ENCODE results near the gene DPP6. TPM values are rescaled to one million over a fixed set of nuclear protein-coding genes. Genes with fewer than 3 reads are reported as not detected.

DPP6 gene
- total and polyA plus RNA-seq, 2 of the 8 experiments (the other 6 are each of a cell fraction or from before 2014, with no cell fraction given) = 4.7 to 6.8 TPM

GRCh38 chr7:154855366-154855765 lies 803.2 kb downstream of the DPP6 start:
- Histone ChIP-seq H4K5ac (ENCODE audit: insufficient read length, low read depth, low read length) (no peak overlapping the region), H2BK5ac (ENCODE audit: low read depth, low read length) (no peak overlapping the region), H3K56ac (replicated peaks; ENCODE audit: insufficient read length, low read depth, low read length) (no peak overlapping the region), H3K27me3 (replicated peaks in 1 of 4; ENCODE audit: control insufficient read depth in 3 of 4, extremely low read depth in 1 of 4, insufficient read depth in 3 of 4, low read length in 3 of 4) (no peaks in the 10 kb centered on the region; a peak in 1 of 7 replicates), H4K8ac (ENCODE audit: extremely low read depth, insufficient read depth, low read length) (no peak overlapping the region), H3K79me2 (ENCODE audit: control insufficient read depth in 1 of 2, insufficient read depth in 2 of 2, low read length in 2 of 2) (no peaks in the 10 kb centered on the region), H2BK20ac (ENCODE audit: low read length) (no peak overlapping the region), H3K27ac (ENCODE audit: low read depth, low read length) (no peak overlapping the region), H3K23me2 (ENCODE audit: low read depth, low read length) (no peaks in the 10 kb centered on the region), H2AK5ac (ENCODE audit: low read depth, low read length) (no peak overlapping the region), H3K79me1 (ENCODE audit: low read depth, low read length) (no peaks in the 10 kb centered on the region), H3K36me3 (ENCODE audit: control insufficient read depth in 2 of 4, insufficient read depth in 4 of 4, low read length in 3 of 4) (no peaks in the 10 kb centered on the region), H2BK15ac (ENCODE audit: low read length) (no peak overlapping the region), H4K20me1 (replicated peaks in 1 of 2; ENCODE audit: control insufficient read depth in 1 of 2, insufficient read depth in 2 of 2, low read length in 2 of 2) (no peaks in the 10 kb centered on the region), H3K4me1 (replicated peaks in 1 of 4; ENCODE audit: control insufficient read depth in 3 of 4, insufficient read depth in 4 of 4, low read length in 3 of 4) (no peaks in the 10 kb centered on the region), H2AFZ (ENCODE audit: low read length) (no peak overlapping the region), H3K4ac (replicated peaks; ENCODE audit: insufficient read length, low read depth, low read length) (no peak overlapping the region), H2BK120ac (replicated peaks; ENCODE audit: low read depth, low read length) (no peak overlapping the region), H3K9ac (replicated peaks in 1 of 4; ENCODE audit: extremely low read depth in 1 of 4, low read depth in 3 of 4, low read length in 3 of 4) (no peak overlapping the region), H3K14ac (ENCODE audit: insufficient read length) (no peak overlapping the region), H2BK12ac (ENCODE audit: low read depth, low read length) (no peak overlapping the region), H3K18ac (ENCODE audit: extremely low read depth, low read length) (no peak overlapping the region), H3K4me2 (ENCODE audit: insufficient read depth in 1 of 2, low read depth in 2 of 2, low read length in 2 of 2) (no peak overlapping the region), H3K4me3 (ENCODE audit: extremely low read depth in 1 of 4, insufficient read depth in 2 of 4, low read depth in 3 of 4, low read length in 4 of 4) (no peak overlapping the region), H3K9me3 (ENCODE audit: insufficient read depth in 2 of 2, low read depth in 1 of 2, low read length in 1 of 2) (0 out of 4 replicates have a peak, but pooled peaks cover 0 to 2% of the 10 kb centered on the region in 2 experiments), H3K23ac (ENCODE audit: insufficient read length) (no peak overlapping the region), H4K91ac (replicated peaks; ENCODE audit: insufficient read length, low read length) (no peak overlapping the region)
- DNase-seq (ENCODE audit: low read depth in 1 of 2, low spot score in 2 of 2) = no peak
- POLR2A ChIA-PET (ENCODE audit: partially characterized antibody) = interaction anchor here (1.0 kb wide), 1 partner anchor 9 kb away, joined by 4 read pairs; no protein-coding TSS in a partner anchor
- CTCF ChIA-PET (ENCODE audit: partially characterized antibody) = interaction anchor here (2.6 to 2.7 kb wide), 2 partner anchors 11 to 58 kb away, joined by 10 to 12 read pairs; no protein-coding TSS in a partner anchor
- FAIRE-seq = no peak
- WGBS, 2 experiments (ENCODE audit: extremely low coverage in 1 of 2, insufficient coverage in 1 of 2, insufficient read length in 1 of 2, insufficient replicate concordance in 2 of 2, low coverage in 1 of 2, low lambda C conversion rate in 2 of 2, missing lambda C conversion rate in 1 of 2) = 92% methylated on average over 12 of the region's 12 CpGs; no CpG with 5 or more reads in 1 of the 2 experiments
